Bronchial epithelial cell (primary cell): ENCODE results near the gene PIK3C3. TPM values are rescaled to one million over a fixed set of nuclear protein-coding genes. Genes with fewer than 3 reads are reported as not detected.

Source experiments
- DNase-seq: peaks from one replicate; pipeline ENCODE4 v3.0.0-alpha.2; 2010; ENCODE audit warnings: low read depth
- FAIRE-seq: peaks from 2 replicates; lab custom pipeline; 2011; peaks lifted over from hg19 to GRCh38; lab: Jason Lieb, UNC
- H3K27me3 ChIP-seq: 2 replicates; pipeline ENCODE4 v1.5.1; 2011; ENCODE audit warnings: low read length; ENCODE audit not compliant: control insufficient read depth, insufficient read depth
- H3K36me3 ChIP-seq: 2 replicates; pipeline ENCODE4 v1.5.1; 2011; ENCODE audit warnings: low read length; ENCODE audit not compliant: control insufficient read depth, insufficient read depth
- H3K4me3 ChIP-seq: 2 replicates; pipeline ENCODE4 v1.5.1; 2011; ENCODE audit warnings: mild to moderate bottlenecking, low read depth, low read length, control low read depth
- CTCF ChIP-seq: IDR thresholded peaks from 2 replicates; pipeline ENCODE4 v1.5.1; 2011; ENCODE audit warnings: mild to moderate bottlenecking, moderate library complexity, low read length, control low read depth, inconsistent platforms; ENCODE audit not compliant: insufficient read depth, severe bottlenecking
- total RNA-seq: library from RNA; depleted of rRNA; stranded (reverse); fragments of >200 nt; gene quantifications from 2 replicates; pipeline ENCODE4 v1.2.1, GENCODE V29; 2014

The PIK3C3 gene
- total RNA-seq, 1 donor from 2014 or later: 24.2 TPM

GRCh38 chr18:41974796-41975201 is 19.8 kb downstream of the PIK3C3 start:
- no peak overlapping the region for H3K4me3 ChIP-seq
- no peak for DNase-seq
- peak; percentile 52 for FAIRE-seq
- TF ChIP-seq CTCF: no peak
- H3K36me3 ChIP-seq: peaks cover 3% of the 10 kb centered on the region
- H3K27me3 ChIP-seq: no peaks in the 10 kb centered on the region

GRCh38 chr18:41975284-41975683 is 20.2 kb downstream of the PIK3C3 start:
- H3K27me3 ChIP-seq: no peaks in the 10 kb centered on the region
- DNase-seq: no peak
- peaks cover 3% of the 10 kb centered on the region for H3K36me3 ChIP-seq
- FAIRE-seq: no peak
- TF ChIP-seq CTCF: no peak
- H3K4me3 ChIP-seq: no peak overlapping the region

- TF ChIP-seq CTCF: no peak
These were observed 22.2 kb downstream of the PIK3C3 start for GRCh38 chr18:41977233-41977632.

GRCh38 chr18:41982942-41983660 is 28.1 kb downstream of the PIK3C3 start:
- FAIRE-seq (no peak), DNase-seq (peak; percentile 76)
- Histone ChIP-seq H3K4me3 (no peak overlapping the region), H3K36me3 (peaks cover 2% of the 10 kb centered on the region), H3K27me3 (no peaks in the 10 kb centered on the region)
- no peak for TF ChIP-seq CTCF

More at GRCh38 chr18:41977233-41977632, 22.2 kb downstream of the PIK3C3 start:
- Histone ChIP-seq H3K36me3 (peaks cover 3% of the 10 kb centered on the region), H3K4me3 (no peak overlapping the region), H3K27me3 (no peaks in the 10 kb centered on the region)
- no peak for FAIRE-seq
- no peak for DNase-seq

- Histone ChIP-seq H3K27me3 (no peaks in the 10 kb centered on the region), H3K4me3 (no peak overlapping the region), H3K36me3 (peaks cover 2% of the 10 kb centered on the region)
- DNase-seq (no peak), FAIRE-seq (no peak)
- no peak for TF ChIP-seq CTCF
These were observed 30.9 kb downstream of the PIK3C3 start for GRCh38 chr18:41985914-41986313.

- H3K36me3 ChIP-seq: peaks cover 1% of the 10 kb centered on the region
- FAIRE-seq (no peak), DNase-seq (no peak)
These were observed 34.5 kb downstream of the PIK3C3 start for GRCh38 chr18:41989508-41989907.

More at GRCh38 chr18:41989508-41989907, 34.5 kb downstream of the PIK3C3 start:
- Histone ChIP-seq H3K4me3 (no peak overlapping the region), H3K27me3 (no peaks in the 10 kb centered on the region)
- no peak for TF ChIP-seq CTCF
